Measurements from ENCODE around the gene SCGB3A2. TPM values are rescaled to one million over a fixed set of nuclear protein-coding genes. Genes with fewer than 3 reads are reported as not detected.

Gene SCGB3A2
- polyA plus RNA-seq, 1 donor (not counting 4 experiments of a cell fraction or from before 2014, with no cell fraction given): not detected

DNA sequence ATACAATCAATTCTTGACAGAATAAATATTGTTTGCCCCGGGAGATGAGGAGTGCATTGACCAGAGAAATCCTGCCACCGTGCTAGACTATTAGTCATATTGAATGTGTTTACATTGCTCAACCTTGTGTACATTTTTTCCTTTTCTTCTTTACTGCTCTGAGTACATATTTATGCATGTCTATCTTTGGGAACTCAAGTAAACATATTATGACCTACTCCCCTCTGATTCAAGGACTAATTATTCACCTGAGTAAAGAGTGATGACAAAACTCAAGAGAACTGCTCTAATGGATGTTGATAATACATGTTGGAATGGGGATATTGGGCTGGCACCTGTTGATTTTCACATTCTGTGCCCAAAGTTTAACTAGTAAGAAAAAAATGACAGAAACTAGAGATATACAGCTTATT is 43.1 kb upstream of the SCGB3A2 start:
- no peak overlapping the region for H3K4me2 ChIP-seq (ENCODE audit: control insufficient read depth, extremely low read depth, insufficient read depth, low read depth, low read length)
- FAIRE-seq: no peak

DNA sequence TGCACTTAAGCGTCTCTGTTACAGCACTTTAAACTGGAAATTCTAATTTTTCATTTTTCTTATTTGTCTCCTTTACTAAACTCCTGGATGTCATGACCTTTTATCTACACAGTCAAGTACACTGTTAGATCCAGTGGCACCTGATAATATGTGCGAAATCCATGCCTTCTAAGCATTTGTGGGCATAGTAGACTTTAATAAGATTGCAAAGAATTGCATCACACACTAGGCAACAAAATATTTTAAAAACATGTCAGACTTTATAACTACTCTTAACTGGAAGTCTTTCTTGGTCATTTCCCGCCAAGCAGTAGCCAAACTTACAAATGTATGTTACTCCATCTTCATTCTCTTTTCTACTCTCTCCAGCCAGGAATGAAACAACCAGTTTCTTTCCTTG is 42.1 kb upstream of the SCGB3A2 start:
- Histone ChIP-seq H3K27ac (ENCODE audit: control insufficient read depth, insufficient read depth, low read length) (no peak overlapping the region), H3K9me3 (ENCODE audit: control insufficient read depth, low read depth, low read length) (no peaks in the 10 kb centered on the region), H3K9me1 (ENCODE audit: control insufficient read depth, extremely low read depth, insufficient read depth, low read length) (no peaks in the 10 kb centered on the region), H3K27me3 (ENCODE audit: control insufficient read depth, extremely low read depth, insufficient read depth, low read length) (peaks cover 3% of the 10 kb centered on the region), H3K36me3 (ENCODE audit: control insufficient read depth in 2 of 2, extremely low read depth in 1 of 2, insufficient read depth in 2 of 2, low read length in 2 of 2) (no peaks in the 10 kb centered on the region), H3K9ac (ENCODE audit: control insufficient read depth, extremely low read depth, insufficient read depth, low read length) (no peak overlapping the region), H3K79me2 (ENCODE audit: control insufficient read depth, insufficient read depth, low read length) (no peaks in the 10 kb centered on the region), H4K20me1 (ENCODE audit: control insufficient read depth, extremely low read depth, insufficient read depth, low read length) (no peaks in the 10 kb centered on the region), H3K4me3 (ENCODE audit: control insufficient read depth in 2 of 3, extremely low read depth in 1 of 3, insufficient read depth in 2 of 3, low read depth in 1 of 3, low read length in 3 of 3) (no peak overlapping the region), H2AFZ (ENCODE audit: control insufficient read depth, low read length) (no peak overlapping the region), H3K4me2 (ENCODE audit: control insufficient read depth, extremely low read depth, insufficient read depth, low read depth, low read length) (no peak overlapping the region), H3K4me1 (ENCODE audit: control insufficient read depth, extremely low read depth, insufficient read depth, low read length) (no peaks in the 10 kb centered on the region)
- DNase-seq (ENCODE audit: low read depth, low spot score) (no peak), FAIRE-seq (no peak)
- dilution Hi-C loops (cut with MboI; ENCODE audit: extremely low pct_ligation_motif_present, low sequenced_read_pairs): no loop called here
- no peak for TF ChIP-seq EZH2 (IDR thresholded peaks at IDR 0.05; ENCODE audit: low read length)
- TF ChIP-seq, protein P1, sequence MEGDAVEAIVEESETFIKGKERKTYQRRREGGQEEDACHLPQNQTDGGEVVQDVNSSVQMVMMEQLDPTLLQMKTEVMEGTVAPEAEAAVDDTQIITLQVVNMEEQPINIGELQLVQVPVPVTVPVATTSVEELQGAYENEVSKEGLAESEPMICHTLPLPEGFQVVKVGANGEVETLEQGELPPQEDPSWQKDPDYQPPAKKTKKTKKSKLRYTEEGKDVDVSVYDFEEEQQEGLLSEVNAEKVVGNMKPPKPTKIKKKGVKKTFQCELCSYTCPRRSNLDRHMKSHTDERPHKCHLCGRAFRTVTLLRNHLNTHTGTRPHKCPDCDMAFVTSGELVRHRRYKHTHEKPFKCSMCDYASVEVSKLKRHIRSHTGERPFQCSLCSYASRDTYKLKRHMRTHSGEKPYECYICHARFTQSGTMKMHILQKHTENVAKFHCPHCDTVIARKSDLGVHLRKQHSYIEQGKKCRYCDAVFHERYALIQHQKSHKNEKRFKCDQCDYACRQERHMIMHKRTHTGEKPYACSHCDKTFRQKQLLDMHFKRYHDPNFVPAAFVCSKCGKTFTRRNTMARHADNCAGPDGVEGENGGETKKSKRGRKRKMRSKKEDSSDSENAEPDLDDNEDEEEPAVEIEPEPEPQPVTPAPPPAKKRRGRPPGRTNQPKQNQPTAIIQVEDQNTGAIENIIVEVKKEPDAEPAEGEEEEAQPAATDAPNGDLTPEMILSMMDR (optimal IDR thresholded peaks at IDR 0.05 in 1 of 3, IDR thresholded peaks at IDR 0.05 in 1 of 3, conservative IDR thresholded peaks at IDR 0.05 in 1 of 3; ENCODE audit: extremely low read depth in 1 of 3, insufficient read depth in 2 of 3, low read length in 3 of 3): no peak

More for the DNA sequence above, 43.1 kb upstream of the SCGB3A2 start:
- DNase-seq (ENCODE audit: low read depth, low spot score): no peak
- Histone ChIP-seq H3K27me3 (ENCODE audit: control insufficient read depth, extremely low read depth, insufficient read depth, low read length) (peaks cover 5% of the 10 kb centered on the region), H3K79me2 (ENCODE audit: control insufficient read depth, insufficient read depth, low read length) (no peaks in the 10 kb centered on the region), H2AFZ (ENCODE audit: control insufficient read depth, low read length) (no peak overlapping the region), H3K4me1 (ENCODE audit: control insufficient read depth, extremely low read depth, insufficient read depth, low read length) (no peaks in the 10 kb centered on the region), H3K36me3 (ENCODE audit: control insufficient read depth in 2 of 2, extremely low read depth in 1 of 2, insufficient read depth in 2 of 2, low read length in 2 of 2) (no peaks in the 10 kb centered on the region), H3K9ac (ENCODE audit: control insufficient read depth, extremely low read depth, insufficient read depth, low read length) (no peak overlapping the region), H4K20me1 (ENCODE audit: control insufficient read depth, extremely low read depth, insufficient read depth, low read length) (no peaks in the 10 kb centered on the region), H3K4me3 (ENCODE audit: control insufficient read depth in 2 of 3, extremely low read depth in 1 of 3, insufficient read depth in 2 of 3, low read depth in 1 of 3, low read length in 3 of 3) (no peak overlapping the region), H3K9me1 (ENCODE audit: control insufficient read depth, extremely low read depth, insufficient read depth, low read length) (no peaks in the 10 kb centered on the region), H3K9me3 (ENCODE audit: control insufficient read depth, low read depth, low read length) (no peaks in the 10 kb centered on the region), H3K27ac (ENCODE audit: control insufficient read depth, insufficient read depth, low read length) (no peak overlapping the region)
- TF ChIP-seq, protein P1 (optimal IDR thresholded peaks at IDR 0.05 in 1 of 3, IDR thresholded peaks at IDR 0.05 in 1 of 3, conservative IDR thresholded peaks at IDR 0.05 in 1 of 3; ENCODE audit: extremely low read depth in 1 of 3, insufficient read depth in 2 of 3, low read length in 3 of 3): no peak
- dilution Hi-C loops (cut with MboI; ENCODE audit: extremely low pct_ligation_motif_present, low sequenced_read_pairs): no loop called here
